GM19035 (cell line): ENCODE results near the gene IRX1.

Experiments used
- ATAC-seq: cut with Tn5 transposase; IDR thresholded peaks from one replicate; pipeline ENCODE4 v1.9.1; 2021; ENCODE audit not compliant: unreplicated experiment

IRX1 gene

GRCh38 chr5:3595006-3595961, at the start of gene IRX1:
IRX1 (plus strand) TSS chr5:3595832; CDS start chr5:3596106, 274 bp downstream.
- no peak for ATAC-seq

DNA sequence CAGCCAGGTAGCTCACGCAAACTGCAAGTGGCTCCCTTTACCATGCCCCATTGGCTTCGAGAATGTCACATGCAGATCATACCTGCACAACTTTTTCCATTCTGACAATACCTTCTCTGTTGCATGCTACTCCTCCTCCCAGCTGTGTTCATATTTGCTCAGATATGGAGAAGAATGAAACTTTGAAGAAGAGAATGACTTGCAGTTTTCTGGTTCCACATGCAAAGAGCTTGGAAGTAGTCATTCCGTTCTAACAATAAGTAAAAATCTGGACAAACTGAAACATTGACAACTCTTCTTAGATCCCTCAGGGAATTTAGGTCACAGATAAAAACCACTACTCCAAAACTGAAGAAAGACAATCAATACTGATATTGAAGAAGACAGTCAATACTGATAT, 49.6 kb upstream of the IRX1 start:
- no peak for ATAC-seq

GRCh38 chr5:3564116-3564515, 31.5 kb upstream of the IRX1 start:
- no peak for ATAC-seq

GRCh38 chr5:3564827-3565518, 30.7 kb upstream of the IRX1 start:
- no peak for ATAC-seq

- no peak for ATAC-seq
Observed at GRCh38 chr5:3584724-3585531, 10.7 kb upstream of the IRX1 start.

- no peak for ATAC-seq
Observed at GRCh38 chr5:3590161-3590966, 5.3 kb upstream of the IRX1 start.

GRCh38 chr5:3590967-3591900, 4.4 kb upstream of the IRX1 start:
- no peak for ATAC-seq

DNA sequence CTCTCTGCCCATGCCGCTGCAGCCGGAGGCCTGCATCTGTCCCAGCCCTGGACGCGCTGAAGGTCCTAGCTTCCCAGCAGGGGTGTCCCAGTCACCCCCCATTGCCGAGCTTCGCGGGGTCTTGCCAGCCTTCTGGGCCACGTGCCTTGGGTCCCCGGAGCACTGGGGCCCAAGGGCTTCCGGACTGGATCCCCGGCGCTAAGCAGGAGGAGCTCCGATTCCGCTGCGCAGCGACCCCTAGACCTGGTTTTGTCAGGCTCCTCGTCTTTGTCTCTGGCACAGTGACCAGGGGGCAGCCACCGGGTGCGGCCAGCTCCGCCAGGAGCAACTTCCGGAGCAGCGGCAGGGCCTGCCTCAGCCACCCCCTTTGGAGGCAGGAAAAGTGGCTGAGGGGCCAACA, 3.3 kb upstream of the IRX1 start:
- no peak for ATAC-seq

DNA sequence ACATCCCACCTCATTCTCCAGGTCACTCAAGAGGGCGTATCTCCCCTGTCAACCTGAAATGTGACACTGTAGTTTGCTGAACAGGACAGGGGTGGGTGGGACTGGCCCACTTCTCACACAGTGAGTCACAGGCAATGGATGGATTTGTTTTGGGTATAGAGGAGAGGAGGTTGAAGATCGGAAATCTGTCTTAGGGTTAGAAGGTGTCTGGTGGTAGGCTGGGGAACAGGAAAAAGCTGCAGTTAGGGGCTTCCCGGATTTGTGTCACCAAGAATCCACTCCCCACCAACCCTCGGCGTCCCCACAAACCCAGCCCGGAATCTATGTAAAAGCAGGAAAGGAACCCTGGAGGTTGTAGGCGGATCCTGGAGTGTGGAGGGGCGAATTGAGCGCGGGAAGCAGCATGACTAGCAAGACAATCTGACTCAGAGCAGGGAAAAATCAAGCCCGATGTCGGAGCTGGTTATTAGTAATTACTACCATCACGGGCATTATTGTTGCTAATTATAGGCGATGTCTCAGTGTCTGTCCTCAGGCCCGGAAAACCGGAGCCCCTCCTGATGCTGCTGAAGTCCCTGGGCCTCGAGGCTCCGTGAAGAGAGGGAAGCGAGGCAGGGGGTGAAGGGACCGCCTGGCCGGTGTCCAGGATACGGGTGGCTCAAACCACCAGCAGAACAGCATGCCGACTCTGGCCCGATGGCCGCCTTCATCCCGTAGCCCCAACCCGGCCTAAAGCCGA, 1.7 kb upstream of the IRX1 start:
- ATAC-seq = no peak

DNA sequence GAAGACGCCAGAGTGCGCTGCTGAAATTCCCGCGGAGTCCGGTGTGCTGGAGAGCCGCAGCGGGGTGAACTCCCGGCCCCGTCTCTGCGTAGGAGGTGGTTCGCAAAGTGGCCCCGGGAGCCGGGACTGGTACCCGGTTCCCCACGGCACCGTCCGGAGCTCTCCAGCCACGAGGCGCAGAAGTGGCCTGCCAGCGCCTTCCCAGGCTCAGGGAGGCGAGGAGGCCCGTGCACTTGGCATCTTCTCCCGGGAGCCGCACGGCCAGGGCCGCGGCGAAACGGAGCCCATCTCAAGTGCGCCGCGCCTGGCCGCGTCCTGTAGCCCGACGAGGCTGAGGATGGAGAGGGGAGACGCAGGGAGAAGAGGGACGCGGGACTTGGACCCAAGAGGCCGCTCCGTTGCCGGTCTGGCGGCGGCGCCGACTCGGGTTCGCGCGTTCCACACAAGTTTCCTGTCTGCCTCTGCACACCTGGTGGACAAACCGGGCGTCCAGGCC, 1.1 kb upstream of the IRX1 start:
- ATAC-seq = no peak

DNA sequence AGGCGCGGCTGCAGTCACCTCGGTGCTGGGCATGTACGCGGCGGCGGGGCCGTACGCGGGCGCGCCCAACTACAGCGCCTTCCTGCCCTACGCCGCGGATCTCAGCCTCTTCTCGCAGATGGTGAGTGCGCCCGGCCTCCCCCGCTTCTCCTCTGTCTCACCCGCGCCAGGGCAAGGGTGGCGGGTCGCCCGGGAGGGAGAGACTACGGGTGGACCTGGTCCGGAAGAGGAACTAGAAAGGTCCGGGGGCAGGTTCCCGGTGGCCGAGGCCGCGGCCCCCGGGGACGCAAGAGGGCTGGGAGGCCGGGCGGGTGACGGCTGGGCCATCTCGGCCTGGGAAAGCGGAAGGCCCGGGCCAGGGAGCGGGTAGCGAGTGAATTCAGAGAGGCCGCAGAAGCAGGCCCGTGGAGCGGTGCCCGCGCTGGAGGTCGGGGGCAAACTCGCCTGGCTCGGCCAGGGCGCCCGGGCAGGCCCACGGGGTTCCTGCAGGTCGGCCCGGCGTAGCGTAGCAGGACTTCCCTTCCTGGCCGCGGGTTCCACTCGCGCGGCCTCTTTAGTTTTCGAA, 711 bp downstream of the IRX1 start:
- ATAC-seq = no peak

DNA sequence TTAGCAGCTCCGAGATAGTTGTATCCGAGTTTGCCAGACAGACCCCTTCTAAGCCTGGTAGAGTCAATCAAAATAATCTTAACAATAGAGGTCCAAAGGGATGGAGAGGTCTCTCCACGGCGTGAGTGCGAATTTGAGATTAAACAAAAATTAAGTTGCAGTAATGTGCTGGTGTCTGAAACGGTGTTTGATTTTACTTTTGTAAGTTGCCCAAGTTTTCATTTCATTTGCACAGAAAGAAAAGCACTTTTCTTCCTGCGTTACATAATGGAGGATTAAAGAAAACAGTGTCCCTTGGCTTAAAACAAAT, 1.2 kb downstream of the IRX1 start:
- no peak for ATAC-seq

GRCh38 chr5:3597167-3598007, 1.8 kb downstream of the IRX1 start:
- ATAC-seq = no peak

- no peak for ATAC-seq
Observed at GRCh38 chr5:3598207-3598606, 2.6 kb downstream of the IRX1 start.

- ATAC-seq = no peak
Observed at GRCh38 chr5:3598769-3599211, 3.2 kb downstream of the IRX1 start.

GRCh38 chr5:3599226-3600105, 3.8 kb downstream of the IRX1 start:
- no peak for ATAC-seq
